Skeletal muscle satellite cell (primary cell): Measurements from ENCODE around the gene ESRRB.

Experiments used
- H3K27me3 ChIP-seq: 2 replicates; pipeline ENCODE4 v1.7.0; 2013; ENCODE audit warnings: low read length; ENCODE audit not compliant: control insufficient read depth, insufficient read depth
- H3K36me3 ChIP-seq: 2 replicates; pipeline ENCODE4 v1.7.0; 2013; ENCODE audit warnings: mild to moderate bottlenecking, control low read depth, low read length; ENCODE audit not compliant: insufficient read depth
- H3K4me1 ChIP-seq: 2 replicates; pipeline ENCODE4 v1.7.0; 2013; ENCODE audit warnings: low read length; ENCODE audit not compliant: control insufficient read depth, insufficient read depth
- H3K4me2 ChIP-seq: 2 replicates; pipeline ENCODE4 v1.7.0; 2013; ENCODE audit warnings: mild to moderate bottlenecking, low read length
- H3K4me3 ChIP-seq: 2 replicates; pipeline ENCODE4 v1.7.0; 2013; ENCODE audit warnings: low read length
- H3K9ac ChIP-seq: 2 replicates; pipeline ENCODE4 v1.7.0; 2013; ENCODE audit warnings: mild to moderate bottlenecking, low read depth, low read length, moderate library complexity
- H3K9me3 ChIP-seq: replicated peaks from 2 replicates; pipeline ENCODE4 v1.7.0; 2013; ENCODE audit warnings: mild to moderate bottlenecking, control low read depth, low read length

ESRRB gene

DNA sequence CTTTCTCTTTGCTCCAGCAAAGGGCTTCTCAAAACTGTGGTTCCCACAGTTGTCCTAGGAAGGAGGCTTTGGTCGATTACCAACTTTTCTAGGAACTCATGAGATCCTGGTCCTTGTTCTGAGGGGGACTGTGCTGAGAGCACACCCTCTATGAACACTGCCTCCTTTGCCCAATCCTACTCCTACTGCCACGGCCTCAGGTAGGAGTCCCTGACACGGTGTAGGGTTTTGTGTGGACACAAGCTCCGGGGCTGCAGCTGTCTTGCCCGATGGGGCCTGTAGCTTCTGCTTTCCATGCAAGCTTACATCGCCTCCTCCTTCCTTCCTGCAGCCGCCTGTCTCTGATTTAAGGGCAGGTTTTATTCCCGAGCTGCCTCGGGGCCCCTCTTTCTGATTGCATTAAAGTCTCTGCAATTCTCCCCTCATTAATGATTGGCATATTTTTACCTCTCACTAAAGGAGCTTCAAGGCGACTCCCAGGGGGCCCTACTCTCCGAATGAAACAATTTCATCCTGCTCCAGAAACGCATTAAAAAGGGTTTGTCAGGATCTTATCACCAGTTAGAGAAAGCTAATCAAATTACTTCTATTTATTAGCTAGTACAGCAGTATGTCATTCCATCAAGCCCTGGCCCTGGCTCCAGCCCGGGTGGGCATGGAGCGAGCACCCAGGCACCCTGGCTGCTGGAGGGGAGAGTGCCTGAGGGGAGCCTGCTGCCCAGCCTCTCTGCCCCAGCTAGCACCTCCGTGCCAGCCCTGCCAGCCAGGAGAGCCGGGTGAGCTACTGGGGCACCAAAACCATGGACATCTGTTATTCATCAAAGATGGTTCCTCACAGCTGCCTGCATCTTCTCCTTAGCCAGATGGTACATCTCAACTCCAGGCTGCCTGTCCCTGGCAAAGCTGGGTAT is 38.0 kb upstream of the ESRRB start:
- Histone ChIP-seq H3K4me1 (no peaks in the 10 kb centered on the region), H3K4me3 (no peak overlapping the region), H3K4me2 (no peak overlapping the region), H3K36me3 (no peaks in the 10 kb centered on the region), H3K27me3 (peaks cover 36% of the 10 kb centered on the region), H3K9me3 (no peaks in the 10 kb centered on the region), H3K9ac (no peak overlapping the region)

DNA sequence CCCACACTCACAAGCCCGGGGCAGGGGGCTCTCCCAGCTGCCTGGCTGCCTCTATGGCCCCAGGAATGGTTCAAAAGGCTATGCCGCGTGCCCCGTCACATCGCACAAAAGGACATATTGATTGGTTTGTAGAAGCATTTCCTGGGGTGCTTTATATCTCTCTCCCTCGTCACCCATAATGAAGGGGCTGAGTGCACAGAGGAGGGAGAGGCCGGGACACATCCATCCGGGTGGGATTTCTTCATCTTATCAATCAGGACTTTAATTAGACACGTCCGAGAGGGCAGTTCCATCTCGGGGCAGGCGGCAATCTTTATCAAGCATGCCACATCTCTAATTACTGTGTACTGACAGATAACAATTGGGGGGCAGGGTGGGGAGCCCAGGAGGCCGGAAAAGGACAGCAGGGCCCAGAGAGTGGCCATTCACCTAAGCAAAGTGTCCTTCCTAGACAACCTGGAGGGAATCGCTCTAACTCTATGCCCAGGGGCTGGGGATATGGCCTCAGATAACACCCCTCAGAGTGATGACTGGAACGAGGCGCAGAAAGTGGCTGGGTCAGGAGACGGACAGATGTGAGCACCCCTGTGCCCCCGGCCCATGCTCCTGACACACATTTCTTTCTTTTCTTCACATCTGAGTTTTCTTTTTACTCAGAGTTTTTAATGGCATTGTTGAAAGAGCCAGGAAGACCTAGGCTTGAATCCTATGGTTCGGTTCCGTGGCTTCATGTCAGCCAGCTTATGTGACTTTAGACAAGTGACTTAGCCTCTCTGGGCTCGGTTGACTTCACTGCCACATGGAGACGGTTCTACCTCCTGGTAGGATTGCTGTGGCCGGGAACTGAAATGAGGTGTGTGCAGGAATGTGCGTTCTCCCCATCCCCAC is 36.0 kb upstream of the ESRRB start:
- H3K9ac ChIP-seq: no peak overlapping the region

DNA sequence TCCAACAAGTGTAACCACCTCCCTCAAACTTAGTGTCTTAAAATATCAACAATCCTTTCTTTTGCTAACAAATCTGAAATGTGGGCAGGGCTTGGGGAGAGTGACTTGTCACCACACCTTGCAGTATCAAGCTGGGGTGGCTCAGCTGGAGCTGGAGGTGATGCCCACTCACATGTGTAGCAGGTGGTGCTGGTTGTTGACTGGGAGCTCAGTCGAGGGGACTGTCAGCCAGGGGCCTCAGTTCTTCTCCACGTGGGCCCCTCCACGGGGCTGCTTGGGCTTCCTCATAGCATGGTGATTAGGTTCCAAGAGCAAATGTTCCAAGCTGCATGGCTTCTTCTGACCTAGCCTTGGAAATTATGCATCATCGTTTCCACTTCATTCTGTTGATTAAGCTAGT is 32.6 kb upstream of the ESRRB start:
- Histone ChIP-seq H3K4me2 (no peak overlapping the region), H3K4me3 (no peak overlapping the region), H3K27me3 (peaks cover 28% of the 10 kb centered on the region), H3K9ac (no peak overlapping the region), H3K4me1 (no peaks in the 10 kb centered on the region), H3K36me3 (no peaks in the 10 kb centered on the region), H3K9me3 (no peaks in the 10 kb centered on the region)

More for the DNA sequence above, 36.0 kb upstream of the ESRRB start:
- H3K36me3 ChIP-seq: no peaks in the 10 kb centered on the region
- H3K9me3 ChIP-seq: no peaks in the 10 kb centered on the region
- no peaks in the 10 kb centered on the region for H3K4me1 ChIP-seq
- H3K27me3 ChIP-seq: peaks cover 37% of the 10 kb centered on the region
- H3K4me2 ChIP-seq: no peak overlapping the region
- H3K4me3 ChIP-seq: no peak overlapping the region

DNA sequence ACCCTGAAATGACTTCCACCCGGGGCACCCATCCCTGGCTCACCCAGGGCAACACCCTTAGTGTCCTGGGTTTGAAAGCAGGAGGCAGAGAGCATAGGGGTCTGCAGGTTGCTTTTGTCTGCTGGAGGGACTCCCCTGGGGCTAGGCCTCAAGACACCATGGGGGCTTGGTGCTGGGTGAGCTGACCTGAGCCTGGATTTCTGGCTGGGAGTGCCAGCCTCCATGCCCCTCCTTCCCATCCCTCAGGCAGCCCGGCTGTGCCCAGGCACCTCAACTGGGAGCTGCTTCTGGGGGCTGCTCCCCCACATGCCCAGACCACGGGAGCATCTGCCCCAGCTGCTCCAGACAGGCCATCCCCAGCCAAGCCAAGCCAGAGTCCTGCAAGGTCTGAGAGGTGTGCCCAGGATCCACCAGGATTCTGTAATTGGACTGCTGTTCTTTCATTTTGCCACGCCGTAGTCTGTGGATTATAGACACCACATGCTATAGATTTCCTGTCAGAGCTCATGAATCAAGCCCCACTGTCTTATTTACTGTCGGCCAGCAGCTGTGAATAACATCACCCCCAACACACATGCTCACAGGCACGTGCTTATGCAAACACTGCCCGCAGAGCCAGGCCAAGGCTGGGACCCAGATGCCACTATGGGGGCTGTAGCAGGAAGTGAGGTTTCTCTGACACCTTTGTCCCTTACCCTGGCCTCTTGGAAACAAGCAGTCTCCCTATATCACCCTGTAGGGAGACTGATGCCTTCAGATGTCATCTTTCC is 29.4 kb upstream of the ESRRB start:
- H3K9ac ChIP-seq: no peak overlapping the region
- H3K4me2 ChIP-seq: no peak overlapping the region
- H3K27me3 ChIP-seq: peaks cover 27% of the 10 kb centered on the region
- no peaks in the 10 kb centered on the region for H3K4me1 ChIP-seq
- no peaks in the 10 kb centered on the region for H3K36me3 ChIP-seq
- H3K9me3 ChIP-seq: no peaks in the 10 kb centered on the region
- H3K4me3 ChIP-seq: no peak overlapping the region

DNA sequence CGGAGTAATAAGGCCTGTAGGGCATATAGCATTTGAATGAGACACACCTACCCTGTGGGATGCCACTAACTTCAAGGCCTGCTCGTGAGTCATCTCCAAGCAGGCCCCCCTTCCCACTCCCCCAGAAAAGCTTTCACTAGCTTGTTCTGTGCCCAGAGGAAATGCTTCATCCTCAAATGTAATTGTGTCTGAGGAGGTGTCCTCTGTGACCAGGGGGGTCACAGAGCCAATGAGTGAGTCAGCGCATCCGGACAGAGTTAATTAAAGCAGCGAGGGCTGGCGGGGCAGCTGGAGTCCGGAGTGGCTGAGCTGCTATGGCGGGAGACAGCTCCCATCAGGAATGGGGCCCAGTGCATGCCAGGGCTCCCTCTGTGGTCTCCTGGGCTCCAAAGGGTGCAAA is 27.0 kb upstream of the ESRRB start:
- H3K27me3 ChIP-seq: peaks cover 17% of the 10 kb centered on the region
- H3K36me3 ChIP-seq: no peaks in the 10 kb centered on the region
- no peaks in the 10 kb centered on the region for H3K9me3 ChIP-seq
- no peak overlapping the region for H3K9ac ChIP-seq
- peak overlapping the region; percentile 15 for H3K4me2 ChIP-seq
- H3K4me3 ChIP-seq: no peak overlapping the region
- no peaks in the 10 kb centered on the region for H3K4me1 ChIP-seq

DNA sequence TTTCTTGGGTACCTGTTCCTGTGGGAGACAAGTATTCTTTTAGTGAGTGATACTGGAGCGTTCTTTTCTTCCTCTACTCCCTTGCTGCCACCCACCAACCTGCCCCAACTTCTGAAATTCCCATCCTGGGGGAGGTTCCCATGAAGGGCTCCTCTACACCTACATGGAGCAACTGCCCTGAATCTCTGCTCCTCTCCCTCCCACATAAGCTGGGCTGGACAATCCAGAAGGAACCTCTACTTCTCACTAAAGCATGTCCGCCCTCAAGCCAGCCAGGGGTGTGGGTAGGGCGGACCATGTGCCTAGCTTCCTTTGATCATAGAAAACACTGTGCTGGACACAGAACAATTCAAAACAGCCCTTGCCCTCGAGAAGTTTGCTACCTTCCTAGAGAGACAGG is 25.9 kb upstream of the ESRRB start:
- Histone ChIP-seq H3K27me3 (peaks cover 18% of the 10 kb centered on the region), H3K36me3 (no peaks in the 10 kb centered on the region), H3K4me3 (no peak overlapping the region), H3K4me2 (no peak overlapping the region), H3K9me3 (no peaks in the 10 kb centered on the region), H3K4me1 (no peaks in the 10 kb centered on the region), H3K9ac (no peak overlapping the region)

DNA sequence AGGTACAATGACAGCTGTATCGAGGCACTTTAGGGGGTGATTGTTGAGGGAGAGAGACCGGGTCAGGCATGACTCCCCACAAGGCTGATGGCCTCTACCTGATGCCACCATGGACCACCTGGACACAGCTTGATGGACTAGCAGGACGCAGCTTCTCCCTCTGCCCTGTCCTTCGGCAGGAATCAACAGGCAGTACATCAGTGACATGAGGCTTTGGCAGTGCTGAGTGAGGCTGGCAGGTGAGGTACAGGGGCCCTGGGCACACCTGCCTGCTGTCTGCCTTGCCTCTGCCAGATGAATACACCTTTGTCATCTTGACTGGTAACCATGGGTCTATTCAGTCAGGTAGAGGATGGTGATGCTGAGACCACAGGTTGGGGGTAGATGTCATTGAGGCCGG is 25.3 kb upstream of the ESRRB start:
- H3K36me3 ChIP-seq: no peaks in the 10 kb centered on the region
- H3K9ac ChIP-seq: no peak overlapping the region
- H3K4me1 ChIP-seq: no peaks in the 10 kb centered on the region
- H3K27me3 ChIP-seq: peaks cover 20% of the 10 kb centered on the region
- H3K9me3 ChIP-seq: no peaks in the 10 kb centered on the region
- no peak overlapping the region for H3K4me2 ChIP-seq
- no peak overlapping the region for H3K4me3 ChIP-seq

DNA sequence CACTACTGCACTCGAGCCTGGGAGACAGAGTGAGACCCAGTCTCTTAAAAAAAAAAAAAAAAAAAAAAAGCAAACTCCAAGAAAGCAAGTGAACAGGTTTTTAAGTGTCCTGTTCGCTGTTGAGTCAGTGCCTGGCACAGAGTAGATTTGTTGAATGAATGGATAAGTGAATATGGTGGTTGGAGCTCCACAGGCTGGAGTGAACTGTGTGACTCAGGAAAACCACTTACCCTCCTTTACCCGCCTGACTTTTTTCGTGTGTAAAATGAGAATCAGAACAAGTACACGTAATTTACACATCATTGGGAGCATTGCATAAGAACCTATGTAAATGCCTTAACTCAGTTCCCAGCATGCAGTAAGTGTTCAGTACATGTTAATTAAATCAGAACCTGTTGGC is 24.0 kb upstream of the ESRRB start:
- Histone ChIP-seq H3K9me3 (no peaks in the 10 kb centered on the region), H3K4me2 (no peak overlapping the region), H3K4me3 (no peak overlapping the region), H3K4me1 (no peaks in the 10 kb centered on the region), H3K27me3 (peaks cover 29% of the 10 kb centered on the region), H3K36me3 (no peaks in the 10 kb centered on the region), H3K9ac (no peak overlapping the region)

DNA sequence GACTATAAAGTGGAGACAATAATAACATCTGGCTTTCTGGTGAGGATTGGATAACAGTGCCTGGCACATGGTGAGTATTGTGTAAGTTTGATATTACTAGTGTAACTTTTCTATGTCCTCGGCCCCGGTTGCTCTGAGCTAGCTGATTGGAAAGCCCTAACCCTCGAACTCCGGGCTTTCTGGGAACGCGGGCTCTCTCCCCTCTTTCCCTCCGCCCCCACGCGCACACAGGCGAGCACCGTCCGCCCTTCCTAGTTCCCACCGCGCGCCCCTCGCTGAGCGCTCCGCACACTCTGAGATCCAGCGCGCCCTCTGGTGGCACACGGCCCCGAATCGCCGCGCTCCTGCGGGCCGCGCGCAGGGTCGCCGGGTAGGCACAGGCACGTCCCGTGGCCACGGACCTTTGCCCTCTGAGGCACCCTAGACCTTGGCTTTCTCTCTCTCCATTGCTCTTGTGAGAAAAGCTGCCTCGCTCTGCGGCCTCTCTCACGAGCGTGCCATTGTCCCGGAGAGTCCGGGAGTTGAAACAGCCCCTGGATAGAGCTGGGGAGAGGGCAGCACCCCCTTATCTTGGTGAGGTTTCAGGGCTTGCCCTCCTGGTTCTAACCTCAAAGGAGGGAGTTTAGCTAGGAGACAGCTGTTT is 23.2 kb upstream of the ESRRB start:
- H3K9ac ChIP-seq: no peak overlapping the region
- H3K36me3 ChIP-seq: no peaks in the 10 kb centered on the region
- peak overlapping the region; percentile 58 for H3K4me3 ChIP-seq
- H3K27me3 ChIP-seq: peaks cover 34% of the 10 kb centered on the region
- no peaks in the 10 kb centered on the region for H3K9me3 ChIP-seq
- no peaks in the 10 kb centered on the region for H3K4me1 ChIP-seq
- H3K4me2 ChIP-seq: peak overlapping the region; percentile 83

DNA sequence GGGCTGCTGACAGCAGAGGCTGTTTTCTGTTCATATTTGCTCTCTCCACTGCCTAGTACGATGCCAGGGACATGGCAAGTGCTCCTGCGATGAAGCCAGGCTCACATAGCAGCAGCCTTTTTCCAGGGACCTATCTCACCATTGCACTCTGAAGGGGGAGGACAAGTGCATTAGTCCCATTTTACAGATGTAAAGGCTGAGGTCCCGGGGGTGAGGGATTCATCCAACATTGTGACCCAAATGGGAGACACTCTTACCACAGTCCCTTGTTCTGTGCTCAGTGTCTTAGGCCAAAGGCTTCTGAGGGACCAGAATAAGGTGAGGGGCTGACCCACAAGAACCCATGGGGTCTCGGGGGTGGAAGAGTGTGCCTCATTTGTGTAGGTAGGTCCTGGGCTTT is 21.6 kb upstream of the ESRRB start:
- H3K9ac ChIP-seq: no peak overlapping the region
- H3K4me1 ChIP-seq: no peaks in the 10 kb centered on the region
- H3K9me3 ChIP-seq: no peaks in the 10 kb centered on the region
- no peaks in the 10 kb centered on the region for H3K36me3 ChIP-seq
- no peak overlapping the region for H3K4me3 ChIP-seq
- no peak overlapping the region for H3K4me2 ChIP-seq
- peaks cover 34% of the 10 kb centered on the region for H3K27me3 ChIP-seq

DNA sequence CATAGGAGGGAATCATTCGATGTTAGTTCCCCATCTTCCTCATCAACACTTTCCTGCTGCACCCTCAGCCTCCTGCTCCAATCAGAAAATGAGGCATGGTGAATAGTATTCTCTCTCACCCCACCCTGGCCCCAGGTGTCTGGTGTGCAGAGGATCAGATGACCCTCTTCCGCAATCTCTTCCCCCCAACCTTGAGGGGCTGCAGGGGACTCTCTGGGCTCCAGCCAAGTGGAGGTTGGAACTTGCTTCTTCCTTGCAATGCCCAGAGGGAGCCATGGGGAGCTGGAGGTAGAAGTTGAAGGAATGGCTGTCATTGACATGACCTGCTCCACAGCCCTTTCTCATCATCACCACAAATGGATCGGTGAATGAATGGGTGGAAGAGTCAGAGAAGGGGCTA is 20.2 kb upstream of the ESRRB start:
- Histone ChIP-seq H3K36me3 (no peaks in the 10 kb centered on the region), H3K9ac (no peak overlapping the region), H3K4me2 (no peak overlapping the region), H3K27me3 (peaks cover 41% of the 10 kb centered on the region), H3K9me3 (no peaks in the 10 kb centered on the region), H3K4me1 (no peaks in the 10 kb centered on the region), H3K4me3 (no peak overlapping the region)
